ENCODE measurements around the gene COX11. TPM values are rescaled to one million over a fixed set of nuclear protein-coding genes. Genes with fewer than 3 reads are reported as not detected.

The COX11 gene
- polyA plus RNA-seq, 1 of the 3 experiments (the other 2 are of a cell fraction): 85.8 TPM

DNA sequence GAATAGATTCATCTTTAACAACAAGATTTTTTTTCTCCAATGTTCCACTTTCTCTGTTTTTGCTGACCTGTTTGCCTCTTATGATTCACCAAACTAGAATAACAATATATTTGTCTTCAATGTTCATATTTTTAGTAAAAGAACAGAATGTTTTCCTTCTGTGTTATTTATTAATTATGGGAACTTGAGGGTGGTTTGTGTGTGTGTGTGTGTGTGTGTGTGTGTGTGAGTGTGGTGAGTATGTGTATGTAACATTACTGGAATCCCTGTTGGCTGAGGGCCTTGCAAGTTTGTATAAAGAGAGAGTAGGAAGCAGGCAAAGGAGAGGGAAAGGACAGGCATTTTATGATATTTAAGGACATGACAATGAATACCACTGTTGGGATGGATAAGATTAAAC lies 13.9 kb upstream of the COX11 start:
- Histone ChIP-seq H3K9me2 (no peaks in the 10 kb centered on the region), H3K79me2 (ENCODE audit: insufficient read depth) (peaks cover 8% of the 10 kb centered on the region), H3K4me2 (no peak overlapping the region), H3K9me3 (peaks cover 6% of the 10 kb centered on the region; the same call in 1 of the 2 replicates), H3K27me3 (ENCODE audit: insufficient read depth) (no peaks in the 10 kb centered on the region), H3K4me3 (ENCODE audit: low read depth in 2 of 2, low read length in 1 of 2) (no peak overlapping the region), H3K4me1 (ENCODE audit: control insufficient read depth in 1 of 2, insufficient read depth in 2 of 2, low read depth in 1 of 2, low read length in 1 of 2) (peaks cover 0 to 15% of the 10 kb centered on the region in 2 experiments; a peak in 2 of 4 replicates), H4K20me1 (ENCODE audit: insufficient read depth) (no peaks in the 10 kb centered on the region), H3F3A (replicated peaks; ENCODE audit: insufficient read depth) (peaks cover 18% of the 10 kb centered on the region), H2AFZ (ENCODE audit: low read depth) (no peak overlapping the region), H3K27ac (ENCODE audit: low read depth in 2 of 2, low read length in 1 of 2) (peak overlapping the region in 1 of 2 experiments; percentile 5; a peak in 1 of 4 replicates), H3K36me3 (replicated peaks in 1 of 2; ENCODE audit: control insufficient read depth in 1 of 2, insufficient read depth in 2 of 2, low read length in 1 of 2) (peaks cover 10 to 16% of the 10 kb centered on the region in 2 experiments), H3K9ac (no peak overlapping the region)
- no peak for DNase-seq
- ChIA-PET POLR2A (no interaction called here), CTCF (interaction anchor here (1.1 kb wide), 1 partner anchor 532 kb away, joined by 3 read pairs; no protein-coding TSS in a partner anchor)
- no peak for TF ChIP-seq POLR2AphosphoS5 (IDR thresholded peaks at IDR 0.05; ENCODE audit: low read depth, low read length)
- no peak for TF ChIP-seq MXI1 (IDR thresholded peaks at IDR 0.05; ENCODE audit: low read depth, low read length)
- no peak for TF ChIP-seq FOSL2 (IDR thresholded peaks at IDR 0.05; ENCODE audit: borderline replicate concordance, low read depth)
- TF ChIP-seq, protein P1, sequence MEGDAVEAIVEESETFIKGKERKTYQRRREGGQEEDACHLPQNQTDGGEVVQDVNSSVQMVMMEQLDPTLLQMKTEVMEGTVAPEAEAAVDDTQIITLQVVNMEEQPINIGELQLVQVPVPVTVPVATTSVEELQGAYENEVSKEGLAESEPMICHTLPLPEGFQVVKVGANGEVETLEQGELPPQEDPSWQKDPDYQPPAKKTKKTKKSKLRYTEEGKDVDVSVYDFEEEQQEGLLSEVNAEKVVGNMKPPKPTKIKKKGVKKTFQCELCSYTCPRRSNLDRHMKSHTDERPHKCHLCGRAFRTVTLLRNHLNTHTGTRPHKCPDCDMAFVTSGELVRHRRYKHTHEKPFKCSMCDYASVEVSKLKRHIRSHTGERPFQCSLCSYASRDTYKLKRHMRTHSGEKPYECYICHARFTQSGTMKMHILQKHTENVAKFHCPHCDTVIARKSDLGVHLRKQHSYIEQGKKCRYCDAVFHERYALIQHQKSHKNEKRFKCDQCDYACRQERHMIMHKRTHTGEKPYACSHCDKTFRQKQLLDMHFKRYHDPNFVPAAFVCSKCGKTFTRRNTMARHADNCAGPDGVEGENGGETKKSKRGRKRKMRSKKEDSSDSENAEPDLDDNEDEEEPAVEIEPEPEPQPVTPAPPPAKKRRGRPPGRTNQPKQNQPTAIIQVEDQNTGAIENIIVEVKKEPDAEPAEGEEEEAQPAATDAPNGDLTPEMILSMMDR (IDR thresholded peaks at IDR 0.05): no peak
- TF ChIP-seq RAD21 (IDR thresholded peaks at IDR 0.05; ENCODE audit: low read length): no peak
- no peak for TF ChIP-seq RCOR1 (IDR thresholded peaks at IDR 0.05; ENCODE audit: low read length)
- no peak for TF ChIP-seq ZBTB33 (IDR thresholded peaks at IDR 0.05; ENCODE audit: borderline replicate concordance, low read depth)
- TF ChIP-seq, protein P2, sequence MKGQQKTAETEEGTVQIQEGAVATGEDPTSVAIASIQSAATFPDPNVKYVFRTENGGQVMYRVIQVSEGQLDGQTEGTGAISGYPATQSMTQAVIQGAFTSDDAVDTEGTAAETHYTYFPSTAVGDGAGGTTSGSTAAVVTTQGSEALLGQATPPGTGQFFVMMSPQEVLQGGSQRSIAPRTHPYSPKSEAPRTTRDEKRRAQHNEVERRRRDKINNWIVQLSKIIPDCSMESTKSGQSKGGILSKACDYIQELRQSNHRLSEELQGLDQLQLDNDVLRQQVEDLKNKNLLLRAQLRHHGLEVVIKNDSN (IDR thresholded peaks at IDR 0.05; ENCODE audit: borderline replicate concordance, low read depth): no peak

DNA sequence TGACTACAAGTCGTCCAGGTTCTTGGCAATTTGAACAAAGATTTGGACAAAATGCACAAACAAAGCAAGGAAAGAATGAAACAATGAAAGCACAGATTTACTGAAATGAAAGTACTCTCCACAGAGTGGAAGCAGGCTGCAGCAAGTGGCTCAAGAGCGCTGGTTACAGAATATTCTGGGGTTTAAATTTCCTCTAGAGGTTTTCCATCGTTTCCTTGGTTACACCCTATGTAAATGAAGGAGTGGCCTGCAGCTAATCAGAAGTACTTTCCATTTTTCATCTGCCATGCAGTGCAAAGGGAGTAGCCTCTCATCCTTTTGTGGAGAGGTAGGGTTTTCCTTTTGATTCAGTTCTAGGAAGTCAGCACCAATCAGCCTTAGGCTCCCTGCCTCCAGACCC lies 11.9 kb upstream of the COX11 start:
- TF ChIP-seq JUND (IDR thresholded peaks at IDR 0.05): no peak
- TF ChIP-seq REST (IDR thresholded peaks at IDR 0.05; ENCODE audit: low read depth, low read length): no peak
- TF ChIP-seq RXRA (IDR thresholded peaks at IDR 0.05; ENCODE audit: borderline replicate concordance, low read depth): no peak
- no peak for TF ChIP-seq GATA2 (CRISPR knock-in tag; IDR thresholded peaks at IDR 0.05)
- no peak for TF ChIP-seq RCOR1 (IDR thresholded peaks at IDR 0.05; ENCODE audit: low read length)
- TF ChIP-seq POLR2AphosphoS5 (IDR thresholded peaks at IDR 0.05; ENCODE audit: low read depth, low read length): no peak
- TF ChIP-seq, protein P3, sequence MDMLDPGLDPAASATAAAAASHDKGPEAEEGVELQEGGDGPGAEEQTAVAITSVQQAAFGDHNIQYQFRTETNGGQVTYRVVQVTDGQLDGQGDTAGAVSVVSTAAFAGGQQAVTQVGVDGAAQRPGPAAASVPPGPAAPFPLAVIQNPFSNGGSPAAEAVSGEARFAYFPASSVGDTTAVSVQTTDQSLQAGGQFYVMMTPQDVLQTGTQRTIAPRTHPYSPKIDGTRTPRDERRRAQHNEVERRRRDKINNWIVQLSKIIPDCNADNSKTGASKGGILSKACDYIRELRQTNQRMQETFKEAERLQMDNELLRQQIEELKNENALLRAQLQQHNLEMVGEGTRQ (IDR thresholded peaks at IDR 0.05; ENCODE audit: borderline replicate concordance, low read depth, low read length): no peak
- Histone ChIP-seq H3K4me1 (ENCODE audit: control insufficient read depth in 1 of 2, insufficient read depth in 2 of 2, low read depth in 1 of 2, low read length in 1 of 2) (peaks cover 0 to 11% of the 10 kb centered on the region in 2 experiments; a peak in 2 of 4 replicates), H3K36me3 (replicated peaks in 1 of 2; ENCODE audit: control insufficient read depth in 1 of 2, insufficient read depth in 2 of 2, low read length in 1 of 2) (peaks cover 2 to 16% of the 10 kb centered on the region in 2 experiments), H2AFZ (ENCODE audit: low read depth) (no peak overlapping the region), H3K9ac (no peak overlapping the region), H3K9me2 (no peaks in the 10 kb centered on the region), H3K4me3 (ENCODE audit: low read depth in 2 of 2, low read length in 1 of 2) (no peak overlapping the region), H3K4me2 (no peak overlapping the region), H3K27me3 (ENCODE audit: insufficient read depth) (no peaks in the 10 kb centered on the region), H3K79me2 (ENCODE audit: insufficient read depth) (peaks cover 12% of the 10 kb centered on the region), H4K20me1 (ENCODE audit: insufficient read depth) (no peaks in the 10 kb centered on the region), H3K9me3 (peaks cover 6% of the 10 kb centered on the region; the same call in 1 of the 2 replicates), H3K27ac (ENCODE audit: low read depth in 2 of 2, low read length in 1 of 2) (no peak overlapping the region), H3F3A (replicated peaks; ENCODE audit: insufficient read depth) (peaks cover 14% of the 10 kb centered on the region)
- WGBS (ENCODE audit: low lambda C conversion rate): 89% methylated on average over 3 of the region's 3 CpGs
- POLR2A ChIA-PET: no interaction called here
- CTCF ChIA-PET: interaction anchor here (1.0 to 2.1 kb wide), 3 partner anchors 8 to 13 kb away, joined by 3 to 11 read pairs (median 6); no protein-coding TSS in a partner anchor
- DNase-seq: no peak

All from SK-N-SH (cell line).